ENCODE data around the gene ERMP1.
"Not testable (repeated sequence)": the region's sequence is repeated elsewhere in the genome, so short reads cannot be mapped to it uniquely, and the experiment has no call there.

ERMP1 gene

DNA sequence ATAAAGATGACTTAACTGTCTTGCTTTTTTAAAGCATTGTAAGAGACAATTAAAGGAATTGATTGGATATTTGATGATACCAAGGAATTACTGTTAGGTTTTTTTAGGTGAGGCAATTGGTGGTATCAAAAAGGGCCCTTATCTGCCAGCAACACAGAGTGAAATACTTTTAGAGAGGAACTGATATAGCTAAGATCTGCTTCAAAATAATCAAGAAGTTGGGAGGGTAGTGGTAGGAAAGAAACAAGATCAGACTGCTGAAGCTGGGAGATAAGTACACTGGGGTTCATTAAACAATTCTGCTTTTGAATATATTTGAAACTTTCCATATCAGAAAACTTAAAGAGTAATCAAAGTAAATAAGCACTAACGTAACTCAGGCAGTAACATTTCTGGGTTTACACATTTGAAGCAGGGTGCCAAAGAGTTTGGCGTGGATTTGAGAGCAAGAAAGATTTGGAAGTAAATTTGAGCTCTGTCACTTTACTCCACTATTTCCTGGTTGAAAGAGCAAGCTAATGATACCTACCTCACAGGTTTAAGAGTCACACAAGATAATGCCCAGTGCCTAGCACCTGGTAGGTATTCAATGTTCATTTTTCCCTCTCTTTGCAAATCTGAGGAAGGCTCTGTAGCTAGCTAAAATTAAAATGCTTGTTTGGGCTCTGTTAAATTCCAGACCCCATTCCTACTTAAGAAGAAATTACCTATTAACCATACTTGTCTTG, 6.9 kb downstream of the ERMP1 start:
- in situ Hi-C loops (cut with MboI; ENCODE audit: low sequenced_read_pairs), result no loop called here

DNA sequence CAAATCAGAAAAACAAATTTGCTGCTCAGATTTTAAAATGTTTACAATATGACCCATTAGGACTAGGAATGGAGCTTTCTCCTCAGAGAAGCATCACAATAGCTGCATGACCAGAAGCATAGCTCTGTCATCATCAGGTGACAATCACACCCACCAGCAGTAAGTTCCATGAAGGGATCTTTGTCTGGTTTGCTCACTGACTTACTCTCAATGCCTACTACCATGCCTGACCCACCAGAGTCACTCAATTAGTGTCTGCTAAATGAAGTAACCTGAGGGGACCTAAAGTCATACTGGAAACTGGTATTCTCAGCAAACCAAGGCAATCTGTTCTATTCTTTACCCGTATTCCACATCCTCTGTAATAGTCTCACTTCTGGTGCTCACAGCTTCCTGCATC, 7.7 kb downstream of the ERMP1 start:
- in situ Hi-C loops (cut with MboI; ENCODE audit: low sequenced_read_pairs), result no loop called here

GRCh38 chr9:5820425-5820824, 12.5 kb downstream of the ERMP1 start:
- in situ Hi-C loops (cut with MboI; ENCODE audit: low sequenced_read_pairs), result no loop called here

- in situ Hi-C loops (cut with MboI; ENCODE audit: low sequenced_read_pairs), result no loop called here
Observed at GRCh38 chr9:5819174-5819573, 13.7 kb downstream of the ERMP1 start.

GRCh38 chr9:5818424-5819142, 14.3 kb downstream of the ERMP1 start:
- in situ Hi-C loops (cut with MboI; ENCODE audit: low sequenced_read_pairs), result no loop called here

GRCh38 chr9:5817862-5818261, 15.1 kb downstream of the ERMP1 start:
- in situ Hi-C loops (cut with MboI; ENCODE audit: low sequenced_read_pairs), result no loop called here

DNA sequence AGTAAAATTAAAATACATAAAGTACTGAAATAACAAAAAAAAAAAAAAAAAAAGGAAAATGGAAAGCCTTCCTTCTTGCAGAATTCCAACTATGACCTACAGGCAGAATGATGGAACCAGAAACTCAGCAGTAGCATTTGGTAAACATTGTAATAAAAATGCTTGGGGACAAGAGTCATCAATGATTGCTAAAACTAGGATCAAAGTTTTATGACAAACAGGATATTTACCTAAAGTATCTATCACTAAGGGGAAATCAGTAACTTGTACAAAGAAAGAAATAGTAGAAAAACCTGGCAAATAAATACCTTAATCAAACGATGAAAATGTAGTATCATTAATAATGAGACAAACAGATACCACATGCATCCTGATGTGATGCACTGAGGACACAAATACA, 17.5 kb downstream of the ERMP1 start:
- in situ Hi-C loops (cut with MboI; ENCODE audit: low sequenced_read_pairs), result no loop called here

DNA sequence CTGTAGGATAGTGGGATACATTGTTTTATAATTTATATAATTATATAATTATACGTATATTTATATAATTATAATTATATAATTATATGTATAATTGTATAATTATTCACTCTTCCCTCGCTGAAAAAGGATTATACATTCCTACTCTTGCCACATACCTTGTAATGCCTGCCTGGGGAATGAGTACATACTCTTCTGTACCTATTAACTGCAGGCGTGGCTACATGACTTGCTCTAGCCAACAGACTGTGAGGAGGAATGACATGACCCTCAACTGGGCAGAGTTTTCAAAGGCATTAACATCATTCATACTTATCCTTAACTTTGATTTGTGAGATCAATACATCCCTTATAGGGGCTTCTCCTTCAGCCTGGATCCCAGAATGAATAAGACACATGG, 19.1 kb downstream of the ERMP1 start:
- in situ Hi-C loops (cut with MboI; ENCODE audit: low sequenced_read_pairs), result no loop called here

DNA sequence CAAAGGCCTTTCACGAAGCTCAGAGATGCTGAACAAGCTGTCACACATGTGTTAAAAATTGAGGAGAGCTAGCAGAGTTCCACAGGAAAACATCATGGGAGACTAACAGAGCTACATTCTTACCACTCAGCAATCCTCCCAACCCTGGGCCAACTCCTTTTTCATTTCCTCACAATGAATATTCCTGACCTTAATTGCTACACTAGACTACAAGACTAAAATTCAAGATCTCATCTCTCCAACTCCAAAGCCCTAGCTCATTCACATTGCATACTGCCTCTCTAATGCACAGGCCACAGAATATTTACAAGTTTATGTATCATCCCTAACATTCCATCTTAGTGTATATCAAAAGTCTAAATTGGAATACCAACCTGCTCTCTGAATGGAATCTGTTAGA, 21.2 kb downstream of the ERMP1 start:
- in situ Hi-C loops (cut with MboI; ENCODE audit: low sequenced_read_pairs), result no loop called here

- in situ Hi-C loops (cut with MboI; ENCODE audit: low sequenced_read_pairs), result no loop called here
Observed at GRCh38 chr9:5805478-5805877, 27.4 kb downstream of the ERMP1 start.

GRCh38 chr9:5801739-5802113, 31.2 kb downstream of the ERMP1 start:
- in situ Hi-C loops (cut with MboI; ENCODE audit: low sequenced_read_pairs), result no loop called here

DNA sequence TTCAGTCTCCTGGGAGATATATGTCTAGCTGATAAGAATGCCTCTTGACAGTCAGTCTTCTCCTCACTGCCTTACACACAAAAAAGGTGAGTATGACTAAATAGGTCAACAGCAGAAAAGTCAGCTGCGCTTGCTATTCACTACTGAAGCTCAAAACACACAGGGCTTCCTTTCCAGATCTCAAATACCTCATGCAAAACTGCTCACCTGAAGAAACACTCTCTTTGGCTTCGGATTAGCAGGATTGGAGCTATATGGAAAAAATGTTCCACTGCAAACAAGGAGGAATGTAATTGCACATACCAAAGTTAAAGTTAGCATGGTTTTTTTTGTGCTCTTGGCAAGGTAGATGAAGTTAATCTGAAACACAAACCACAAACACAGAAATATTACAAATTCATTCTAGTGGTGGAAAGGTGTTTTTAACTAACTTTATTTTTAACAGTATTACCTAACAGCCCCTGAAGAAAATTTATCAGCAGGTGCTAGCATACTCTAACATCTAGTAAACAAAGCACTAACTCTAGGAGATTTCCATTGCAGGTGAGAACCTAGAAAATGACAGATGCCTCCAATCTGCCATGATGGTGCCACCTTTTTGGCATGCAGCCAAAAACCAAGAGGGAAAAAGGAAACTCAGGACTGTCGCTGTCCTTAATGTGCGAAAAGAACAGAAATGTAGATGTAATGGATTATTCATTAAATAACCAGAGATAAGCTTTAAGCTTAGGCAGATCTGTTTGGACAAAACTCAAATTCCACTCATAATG, 31.8 kb downstream of the ERMP1 start:
- in situ Hi-C loops (cut with MboI; ENCODE audit: low sequenced_read_pairs), result no loop called here

- in situ Hi-C loops (cut with MboI; ENCODE audit: low sequenced_read_pairs), result not testable (repeated sequence)
Observed at GRCh38 chr9:5800378-5800777, 32.5 kb downstream of the ERMP1 start.

GRCh38 chr9:5799314-5799713, 33.6 kb downstream of the ERMP1 start:
- in situ Hi-C loops (cut with MboI; ENCODE audit: low sequenced_read_pairs), result no loop called here

DNA sequence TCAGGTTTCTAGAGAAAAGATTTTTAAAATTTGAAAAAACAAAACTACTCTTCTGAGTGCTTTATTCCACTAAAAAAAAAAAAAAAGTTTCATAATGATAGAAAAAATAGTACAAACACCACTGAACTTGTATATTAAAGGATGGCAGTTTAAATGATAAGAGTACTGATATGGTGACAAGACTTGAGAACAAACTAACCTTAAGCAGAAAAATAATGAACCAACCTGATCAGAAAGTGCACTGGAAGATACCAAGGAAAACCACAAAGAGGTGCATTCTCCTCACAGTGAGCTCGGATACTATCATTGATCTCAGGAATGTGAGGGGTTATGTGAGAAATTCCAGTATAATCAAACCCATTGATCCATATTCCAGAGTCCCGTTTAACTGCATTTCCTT, 34.3 kb downstream of the ERMP1 start:
- in situ Hi-C loops (cut with MboI; ENCODE audit: low sequenced_read_pairs), result no loop called here

DNA sequence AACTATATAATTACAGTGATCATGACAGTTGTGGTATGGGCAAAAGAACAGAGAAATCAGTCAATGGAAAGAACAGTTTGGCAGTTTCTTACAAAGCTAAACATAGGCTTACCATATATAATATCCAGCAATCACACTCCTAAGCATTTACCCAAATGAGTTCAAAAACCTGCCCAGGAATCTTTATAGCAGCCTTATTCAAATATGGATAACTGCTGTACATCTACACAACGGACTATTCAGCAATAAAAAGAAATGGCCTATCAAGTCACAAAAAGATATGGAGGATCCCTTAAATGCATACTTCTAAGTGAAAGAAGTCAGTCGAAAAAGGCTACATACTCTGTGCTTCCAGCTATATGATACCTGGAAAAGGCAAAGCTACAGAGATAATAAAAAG, 36.6 kb downstream of the ERMP1 start:
- in situ Hi-C loops (cut with MboI; ENCODE audit: low sequenced_read_pairs), result no loop called here

DNA sequence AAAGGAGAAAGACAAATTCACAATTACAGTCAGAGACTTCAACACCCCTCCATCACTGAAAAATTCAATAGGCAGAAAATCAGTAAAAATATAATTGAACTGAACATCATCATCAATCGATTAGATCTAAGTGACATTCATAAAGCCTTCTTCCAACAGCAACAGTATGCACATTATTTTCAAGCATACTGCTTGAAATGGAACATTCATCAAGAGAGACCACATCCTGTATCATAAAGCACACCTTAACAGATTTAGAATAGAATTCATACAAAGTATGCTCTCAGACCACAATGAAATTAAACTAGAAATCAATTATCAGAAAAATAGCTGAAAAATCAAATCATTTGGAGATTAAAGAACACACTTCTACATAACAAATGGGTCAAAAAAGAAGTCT, 39.1 kb downstream of the ERMP1 start:
- in situ Hi-C loops (cut with MboI; ENCODE audit: low sequenced_read_pairs), result no loop called here

- in situ Hi-C loops (cut with MboI; ENCODE audit: low sequenced_read_pairs), result no loop called here
Observed at GRCh38 chr9:5791870-5792269, 41.0 kb downstream of the ERMP1 start.

GRCh38 chr9:5790923-5791322, 42.0 kb downstream of the ERMP1 start:
- in situ Hi-C loops (cut with MboI; ENCODE audit: low sequenced_read_pairs), result no loop called here

DNA sequence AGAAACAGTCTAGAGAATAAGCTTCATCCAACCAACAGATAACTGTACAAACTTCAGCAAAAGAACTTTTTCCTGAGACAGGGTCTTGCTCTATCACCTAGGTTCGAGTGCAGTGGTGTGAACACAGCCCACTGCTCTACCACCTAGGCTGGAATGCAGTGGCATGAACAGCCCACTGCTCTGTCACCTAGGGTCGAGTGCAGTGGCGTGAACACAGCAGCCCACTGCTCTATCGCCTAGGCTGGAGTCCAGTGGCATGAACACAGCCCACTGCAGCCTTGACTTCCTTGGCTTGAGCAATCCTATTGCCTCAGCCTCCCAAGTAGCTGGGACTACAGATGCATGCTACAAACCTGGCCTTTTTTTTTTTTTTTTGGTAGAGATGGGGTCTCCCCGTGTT, 43.4 kb downstream of the ERMP1 start:
- in situ Hi-C loops (cut with MboI; ENCODE audit: low sequenced_read_pairs), result no loop called here

GRCh38 chr9:5787759-5788302, 45.1 kb downstream of the ERMP1 start:
- in situ Hi-C loops (cut with MboI; ENCODE audit: low sequenced_read_pairs), result no loop called here

DNA sequence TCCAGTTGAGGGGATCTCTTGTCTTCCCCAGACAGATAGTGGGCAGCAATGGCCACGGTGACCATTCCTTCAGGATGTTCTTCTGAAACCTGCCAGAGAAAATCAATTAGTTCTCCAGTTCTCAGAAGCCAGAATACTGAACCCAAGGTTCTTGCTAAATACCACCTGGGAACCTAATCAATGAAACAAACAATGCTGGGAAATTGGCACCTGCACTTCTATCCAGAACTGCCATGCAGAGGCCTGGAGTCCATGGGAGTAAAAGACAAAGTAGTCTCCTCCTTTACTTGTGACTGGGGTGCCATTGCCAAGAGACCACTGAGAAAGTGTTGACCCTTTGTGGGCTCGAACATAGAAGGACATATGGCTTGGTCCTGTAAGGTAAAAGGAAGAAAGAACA, 45.7 kb downstream of the ERMP1 start:
- in situ Hi-C loops (cut with MboI; ENCODE audit: low sequenced_read_pairs), result no loop called here

Measured in HL-60/S4 treated with retinoic acid at 250 ng/mL for 4 days and 3 days (cell line).